ENCODE data around the gene NDUFS2. TPM values are rescaled to one million over a fixed set of nuclear protein-coding genes. Genes with fewer than 3 reads are reported as not detected.
A peak's percentile ranks its signal among the peaks of the same experiment; 100 is the strongest.

The NDUFS2 gene
- total and polyA plus RNA-seq, 2 of the 8 experiments (the other 6 are each of a cell fraction or from before 2014, with no cell fraction given), result 95.1 to 113 TPM

DNA sequence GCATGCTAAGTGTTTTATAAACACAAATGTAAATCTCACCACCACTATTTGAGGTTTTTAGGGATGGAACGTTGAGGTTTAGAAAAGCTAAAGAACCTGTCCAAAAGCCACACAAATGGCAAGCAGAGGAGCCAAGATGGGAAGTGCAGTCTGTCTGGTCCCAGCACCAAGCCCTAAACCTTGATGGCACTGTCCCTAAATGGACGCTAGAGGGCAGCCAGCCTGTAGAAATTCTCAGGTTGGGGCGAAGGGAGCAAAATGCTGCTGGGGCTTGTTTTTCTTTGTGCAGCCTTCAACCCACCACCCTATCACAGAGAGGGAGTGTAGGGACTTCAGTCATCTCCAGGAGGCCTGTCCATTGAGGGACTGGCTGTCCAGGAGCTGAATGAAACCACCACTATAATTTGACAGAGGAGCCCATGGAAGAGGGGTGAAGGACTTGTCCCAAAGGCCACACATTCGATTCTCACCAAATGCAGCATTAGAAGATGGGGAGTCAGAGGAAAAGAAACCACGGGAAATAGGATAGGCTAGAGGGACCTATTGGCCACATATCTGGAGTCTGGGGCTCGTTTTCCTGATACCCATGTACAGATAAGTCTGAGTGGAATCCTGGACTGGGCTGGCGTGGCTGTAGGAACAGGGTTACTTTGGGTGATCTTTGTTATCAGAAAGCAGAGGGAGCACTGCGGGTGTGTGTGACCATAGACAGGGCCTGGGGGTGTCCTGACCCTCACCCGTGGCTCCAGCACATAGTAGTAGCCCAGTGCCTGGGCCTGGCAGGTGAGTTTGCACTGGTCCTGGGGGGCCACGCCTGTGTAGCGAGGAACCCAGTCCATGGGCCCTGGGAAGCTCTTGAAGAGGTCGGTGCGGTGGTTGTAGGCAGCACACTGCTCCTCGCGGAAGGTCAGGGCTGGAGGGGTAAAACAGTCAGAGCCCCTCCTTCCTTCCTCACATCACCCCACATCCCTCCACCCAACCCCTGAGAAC, 9.4 kb upstream of the NDUFS2 start:
- FAIRE-seq, result peak; percentile 71

More for the DNA sequence above, 9.4 kb upstream of the NDUFS2 start:
- ChIA-PET CTCF (ENCODE audit: partially characterized antibody) (interaction anchor here (0.5 to 6.1 kb wide), 26 partner anchors 11 to 196 kb away, joined by 3 to 67 read pairs (median 5); partner anchors contain the start of genes APOA2, B4GALT3, FCER1G and NDUFS2), POLR2A (ENCODE audit: partially characterized antibody) (interaction anchor here (0.6 to 4.6 kb wide), 5 partner anchors 9 to 121 kb away, joined by 3 to 45 read pairs (median 3); partner anchors contain the start of genes B4GALT3 and NDUFS2)
- H3K4me3 ChIP-seq (ENCODE audit: extremely low read depth in 1 of 4, insufficient read depth in 2 of 4, low read depth in 3 of 4, low read length in 4 of 4), result no peak overlapping the region
- peaks cover 2% of the 10 kb centered on the region; the same call in 1 of the 2 replicates for H3K23me2 ChIP-seq (ENCODE audit: low read depth, low read length)
- no peaks in the 10 kb centered on the region for H4K20me1 ChIP-seq (replicated peaks in 1 of 2; ENCODE audit: control insufficient read depth in 1 of 2, insufficient read depth in 2 of 2, low read length in 2 of 2)
- DNase-seq (ENCODE audit: low read depth in 1 of 2, low spot score in 2 of 2), result peak in 1 of 2 experiments; percentile 70
- H3K27ac ChIP-seq (ENCODE audit: low read depth, low read length), result no peak overlapping the region
- H2AK5ac ChIP-seq (ENCODE audit: low read depth, low read length), result no peak overlapping the region
- H3K4me1 ChIP-seq (replicated peaks in 1 of 4; ENCODE audit: control insufficient read depth in 3 of 4, insufficient read depth in 4 of 4, low read length in 3 of 4), result peaks cover 3 to 12% (median 11%) of the 10 kb centered on the region in 4 experiments
- H2BK120ac ChIP-seq (replicated peaks; ENCODE audit: low read depth, low read length), result no peak overlapping the region
- peaks cover 4 to 14% (median 10%) of the 10 kb centered on the region in 4 experiments; a peak in 5 of 8 replicates for H3K36me3 ChIP-seq (ENCODE audit: control insufficient read depth in 2 of 4, insufficient read depth in 4 of 4, low read length in 3 of 4)
- no peak overlapping the region for H3K9ac ChIP-seq (replicated peaks in 1 of 4; ENCODE audit: extremely low read depth in 1 of 4, low read depth in 3 of 4, low read length in 3 of 4)
- no peak overlapping the region for H4K91ac ChIP-seq (replicated peaks; ENCODE audit: insufficient read length, low read length)
- H3K79me2 ChIP-seq (ENCODE audit: control insufficient read depth in 1 of 2, insufficient read depth in 2 of 2, low read length in 2 of 2), result peaks cover 0 to 2% of the 10 kb centered on the region in 2 experiments; a peak in 1 of 4 replicates
- no peak overlapping the region for H4K8ac ChIP-seq (ENCODE audit: extremely low read depth, insufficient read depth, low read length)
- no peaks in the 10 kb centered on the region for H3K9me3 ChIP-seq (ENCODE audit: insufficient read depth in 2 of 2, low read depth in 1 of 2, low read length in 1 of 2)
- no peak overlapping the region for H4K5ac ChIP-seq (ENCODE audit: insufficient read length, low read depth, low read length)
- no peak overlapping the region for H3K18ac ChIP-seq (ENCODE audit: extremely low read depth, low read length)
- no peak overlapping the region for H3K56ac ChIP-seq (replicated peaks; ENCODE audit: insufficient read length, low read depth, low read length)
- H3K23ac ChIP-seq (ENCODE audit: insufficient read length), result no peak overlapping the region
- no peak overlapping the region for H3K4me2 ChIP-seq (ENCODE audit: insufficient read depth in 1 of 2, low read depth in 2 of 2, low read length in 2 of 2)
- no peaks in the 10 kb centered on the region; a peak in 1 of 7 replicates for H3K27me3 ChIP-seq (replicated peaks in 1 of 4; ENCODE audit: control insufficient read depth in 3 of 4, extremely low read depth in 1 of 4, insufficient read depth in 3 of 4, low read length in 3 of 4)
- no peak overlapping the region for H2BK12ac ChIP-seq (ENCODE audit: low read depth, low read length)
- no peak overlapping the region for H3K14ac ChIP-seq (ENCODE audit: insufficient read length)
- H2BK5ac ChIP-seq (ENCODE audit: low read depth, low read length), result no peak overlapping the region; the same call in 1 of the 2 replicates
- 77% methylated on average over 15 of the region's 15 CpGs; no CpG with 5 or more reads in 1 of the 2 experiments for WGBS, 2 experiments (ENCODE audit: extremely low coverage in 1 of 2, insufficient coverage in 1 of 2, insufficient read length in 1 of 2, insufficient replicate concordance in 2 of 2, low coverage in 1 of 2, low lambda C conversion rate in 2 of 2, missing lambda C conversion rate in 1 of 2)
- no peak overlapping the region for H2BK15ac ChIP-seq (ENCODE audit: low read length)
- no peak overlapping the region for H2BK20ac ChIP-seq (ENCODE audit: low read length)
- no peak overlapping the region for H3K4ac ChIP-seq (replicated peaks; ENCODE audit: insufficient read length, low read depth, low read length)
- H3K79me1 ChIP-seq (ENCODE audit: low read depth, low read length), result peaks cover 6% of the 10 kb centered on the region; the same call in 1 of the 2 replicates
- no peak overlapping the region for H2AFZ ChIP-seq (ENCODE audit: low read length)

All from H1 (cell line).